Skeletal muscle tissue (tissue), 4 donors: ENCODE measurements around the gene CXorf65. TPM values are rescaled to one million over a fixed set of nuclear protein-coding genes. Genes with fewer than 3 reads are reported as not detected.

Experiments used
- H3K27ac ChIP-seq: one replicate; pipeline ENCODE4 v1.7.0; 2013; ENCODE audit warnings: mild to moderate bottlenecking, low read depth, low read length, inconsistent platforms
- H3K27me3 ChIP-seq, 3 donors: one replicate each; pipeline ENCODE4 v1.7.0; 2013; ENCODE audit warnings: low read length in 3 of 3; ENCODE audit not compliant: control insufficient read depth in 3 of 3, insufficient read depth in 3 of 3
- H3K36me3 ChIP-seq, 3 donors: one replicate each; pipeline ENCODE4 v1.7.0; 2013; ENCODE audit warnings: low read length in 3 of 3; ENCODE audit not compliant: control insufficient read depth in 3 of 3, insufficient read depth in 3 of 3
- H3K4me1 ChIP-seq, 3 donors: one replicate each; pipeline ENCODE4 v1.7.0; 2013; ENCODE audit warnings: low read length in 3 of 3, mild to moderate bottlenecking in 3 of 3; ENCODE audit not compliant: control insufficient read depth in 3 of 3, insufficient read depth in 3 of 3
- H3K4me3 ChIP-seq, 3 donors: one replicate each; pipeline ENCODE4 v1.7.0; 2013; ENCODE audit warnings: low read length in 3 of 3
- H3K9ac ChIP-seq, 3 donors: one replicate each; pipeline ENCODE4 v1.7.0; 2013; ENCODE audit warnings: low read length in 3 of 3, mild to moderate bottlenecking in 3 of 3, moderate library complexity in 2 of 3, low read depth in 1 of 3
- H3K9me3 ChIP-seq, 3 donors: one replicate each; pipeline ENCODE4 v1.7.0; 2013; ENCODE audit warnings: low read length in 3 of 3; ENCODE audit not compliant: control insufficient read depth in 3 of 3
- total RNA-seq: library from RNA; depleted of rRNA; stranded (reverse); fragments of >200 nt; gene quantifications from one replicate; pipeline ENCODE4 v1.2.3, GENCODE V29; 2014
- donor health status: Osteomylitis.

The CXorf65 gene
- total RNA-seq, 1 donor from 2014 or later = not detected

GRCh38 chrX:71128915-71129765 lies 22.6 kb upstream of the CXorf65 start:
- Histone ChIP-seq H3K9me3 (no peaks in the 10 kb centered on the region), H3K4me3 (no peak overlapping the region), H3K27ac (no peak overlapping the region), H3K4me1 (no peaks in the 10 kb centered on the region), H3K36me3 (peaks cover 64 to 83% (median 76%) of the 10 kb centered on the region in 3 donors), H3K27me3 (peaks cover 0 to 4% (median 0%) of the 10 kb centered on the region in 3 donors), H3K9ac (no peak overlapping the region)

DNA sequence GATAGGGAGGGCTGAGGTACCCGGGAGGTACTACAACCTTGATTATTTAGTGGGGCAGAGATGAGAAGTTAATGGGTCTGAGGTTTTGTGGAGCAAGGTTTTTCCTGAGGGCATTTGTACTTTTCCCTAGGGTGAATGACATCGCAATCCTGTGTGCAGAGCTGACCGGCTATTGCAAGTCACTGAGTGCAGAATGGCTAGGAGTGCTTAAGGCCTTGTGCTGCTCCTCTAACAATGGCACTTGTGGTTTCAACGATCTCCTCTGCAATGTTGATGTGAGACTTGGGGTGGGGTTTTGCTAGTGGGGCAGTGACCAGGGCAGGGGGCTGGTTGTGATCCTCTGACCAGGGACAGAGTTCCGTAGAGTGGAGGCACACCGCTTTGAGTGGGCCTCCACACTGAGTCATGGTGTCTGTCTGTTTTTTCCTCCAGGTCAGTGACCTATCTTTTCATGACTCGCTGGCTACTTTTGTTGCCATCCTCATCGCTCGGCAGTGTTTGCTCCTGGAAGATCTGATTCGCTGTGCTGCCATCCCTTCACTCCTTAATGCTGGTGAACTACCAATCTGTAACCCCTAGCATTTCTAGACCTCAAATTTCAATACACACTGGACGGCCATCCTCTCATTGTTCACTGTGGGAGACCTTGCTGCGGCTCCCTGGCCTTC lies 21.8 kb upstream of the CXorf65 start:
- H3K9me3 ChIP-seq = no peaks in the 10 kb centered on the region
- peaks cover 0 to 4% (median 0%) of the 10 kb centered on the region in 3 donors for H3K27me3 ChIP-seq
- H3K4me3 ChIP-seq = no peak overlapping the region
- H3K4me1 ChIP-seq = no peaks in the 10 kb centered on the region
- no peak overlapping the region for H3K27ac ChIP-seq
- H3K36me3 ChIP-seq = peaks cover 69 to 88% (median 83%) of the 10 kb centered on the region in 3 donors
- H3K9ac ChIP-seq = no peak overlapping the region

DNA sequence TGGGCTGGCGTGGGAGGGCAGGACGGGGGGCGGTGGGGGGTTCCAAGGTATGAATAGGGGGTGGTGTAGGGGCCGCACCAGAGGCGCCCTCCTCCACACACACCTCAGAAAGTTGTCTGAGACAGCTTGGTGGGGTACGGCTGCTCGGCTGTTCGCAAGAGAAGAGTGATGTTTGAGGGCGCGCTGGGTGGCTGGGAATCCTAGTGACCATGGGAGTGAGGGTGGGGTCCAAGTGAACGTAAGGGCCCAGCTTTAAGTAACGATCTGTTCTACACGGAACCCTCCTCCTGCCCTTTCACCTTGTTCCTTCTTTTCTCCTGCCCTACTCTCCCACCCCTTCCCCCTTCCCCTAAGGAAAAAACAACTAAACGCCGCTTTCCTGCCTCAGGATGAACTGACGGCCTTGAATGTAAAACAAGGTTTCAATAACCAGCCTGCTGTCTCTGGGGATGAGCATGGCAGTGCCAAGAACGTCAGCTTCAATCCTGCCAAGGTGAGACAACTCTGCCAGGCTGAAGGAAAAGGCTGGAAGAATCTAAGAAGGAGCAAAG lies 12.5 kb upstream of the CXorf65 start:
- Histone ChIP-seq H3K9me3 (peaks cover 0 to 2% (median 0%) of the 10 kb centered on the region in 3 donors), H3K9ac (peak overlapping the region; percentile 72 to 82 (median 74)), H3K27me3 (no peaks in the 10 kb centered on the region)

DNA sequence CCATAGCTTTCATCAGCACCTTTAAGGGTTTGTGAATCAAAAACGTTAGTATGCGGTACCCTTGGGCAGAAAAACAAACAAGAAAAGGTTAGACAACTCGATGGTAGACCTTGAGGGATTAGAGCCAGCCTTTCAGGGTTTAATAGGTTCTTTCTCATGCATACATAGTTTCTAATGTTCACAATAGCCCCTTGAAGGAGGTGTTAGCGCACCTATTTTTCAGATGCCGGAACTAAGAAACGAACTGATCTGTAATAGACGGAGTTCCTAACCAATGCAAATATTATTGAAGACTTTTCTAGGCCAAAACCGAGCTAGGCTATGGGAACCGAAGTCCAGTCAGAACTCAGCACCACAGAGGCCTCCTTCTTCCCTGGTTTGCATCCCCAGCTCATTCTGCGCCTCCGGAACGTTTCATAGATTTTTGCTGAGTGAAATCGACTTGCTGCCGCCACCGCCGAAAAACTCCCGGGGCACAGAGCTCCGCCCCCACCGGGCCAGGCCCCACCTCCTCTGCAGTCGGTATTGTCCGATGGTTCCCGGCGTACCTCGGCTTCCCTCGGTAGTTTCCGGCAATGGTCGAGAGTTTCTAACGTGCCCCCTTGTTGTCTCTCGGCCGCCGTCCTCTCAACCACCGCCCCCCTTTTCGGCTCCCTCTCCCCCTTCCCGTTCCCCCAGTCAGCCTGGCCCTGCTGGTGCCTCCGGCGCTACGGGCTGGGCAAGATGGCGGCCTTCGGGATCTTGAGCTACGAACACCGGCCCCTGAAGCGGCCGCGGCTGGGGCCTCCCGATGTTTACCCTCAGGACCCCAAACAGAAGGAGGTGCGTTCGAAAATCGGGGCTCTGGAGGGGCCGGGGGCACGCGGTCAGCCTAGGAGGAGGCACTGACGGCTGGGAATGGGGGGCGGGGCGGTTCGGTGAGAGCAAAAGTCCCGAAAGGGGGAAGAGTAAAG lies 11.8 kb upstream of the CXorf65 start, which contains the start of gene MED12:
TSS of gene MED12 (plus strand) at position 565 of the 953 bp plus-strand sequence. CDS start at position 724, 159 bp downstream.
- Histone ChIP-seq H3K9ac (peak within 1 kb of the TSS; percentile 74 to 82 (median 80)), H3K27ac (peak within 1 kb of the TSS; percentile 80), H3K4me1 (peaks cover 6 to 13% (median 10%) of the 10 kb centered on the region in 3 donors), H3K4me3 (peak within 1 kb of the TSS; percentile 60 to 82 (median 75)), H3K27me3 (no peaks in the 10 kb centered on the region), H3K9me3 (peaks cover 0 to 2% (median 0%) of the 10 kb centered on the region in 3 donors), H3K36me3 (peaks cover 26 to 31% (median 28%) of the 10 kb centered on the region in 3 donors)

More for the DNA sequence above, 12.5 kb upstream of the CXorf65 start:
- Histone ChIP-seq H3K4me3 (peak overlapping the region; percentile 60 to 82 (median 75)), H3K4me1 (peaks cover 6 to 13% (median 10%) of the 10 kb centered on the region in 3 donors), H3K36me3 (peaks cover 33 to 36% (median 36%) of the 10 kb centered on the region in 3 donors), H3K27ac (peak overlapping the region; percentile 80)

DNA sequence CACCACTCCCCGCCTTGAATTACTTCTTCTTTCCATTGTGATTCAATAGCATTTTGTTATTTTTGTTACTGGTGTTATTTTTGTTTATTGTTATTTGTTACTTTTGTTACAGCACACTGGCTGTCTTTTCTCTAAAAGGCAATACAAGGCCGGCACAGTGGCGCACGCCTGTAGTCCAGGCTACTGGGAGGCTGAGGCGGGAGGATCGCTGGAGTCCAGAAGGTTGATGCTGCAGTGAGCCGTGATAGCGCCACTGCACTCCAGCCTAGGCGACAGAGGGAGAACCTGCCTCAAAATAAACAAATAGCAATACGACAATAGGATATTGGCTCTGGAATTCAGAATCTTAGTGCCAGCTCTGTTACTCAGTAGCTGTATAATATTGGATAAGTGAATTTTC lies 10.8 kb upstream of the CXorf65 start:
- Histone ChIP-seq H3K4me1 (peaks cover 6 to 13% (median 10%) of the 10 kb centered on the region in 3 donors), H3K36me3 (peaks cover 16 to 21% (median 18%) of the 10 kb centered on the region in 3 donors), H3K27me3 (no peaks in the 10 kb centered on the region), H3K9ac (no peak overlapping the region), H3K27ac (no peak overlapping the region), H3K4me3 (peak overlapping the region in 1 of 3 donors; percentile 20), H3K9me3 (peaks cover 0 to 2% (median 0%) of the 10 kb centered on the region in 3 donors)

- no peak overlapping the region for H3K9ac ChIP-seq
- no peak overlapping the region for H3K27ac ChIP-seq
- no peaks in the 10 kb centered on the region for H3K9me3 ChIP-seq
- H3K36me3 ChIP-seq = no peaks in the 10 kb centered on the region
- H3K4me1 ChIP-seq = no peaks in the 10 kb centered on the region
- H3K27me3 ChIP-seq = peaks cover 0 to 5% (median 0%) of the 10 kb centered on the region in 3 donors
- H3K4me3 ChIP-seq = no peak overlapping the region
Measured at GRCh38 chrX:71111921-71112431, 5.4 kb upstream of the CXorf65 start.

DNA sequence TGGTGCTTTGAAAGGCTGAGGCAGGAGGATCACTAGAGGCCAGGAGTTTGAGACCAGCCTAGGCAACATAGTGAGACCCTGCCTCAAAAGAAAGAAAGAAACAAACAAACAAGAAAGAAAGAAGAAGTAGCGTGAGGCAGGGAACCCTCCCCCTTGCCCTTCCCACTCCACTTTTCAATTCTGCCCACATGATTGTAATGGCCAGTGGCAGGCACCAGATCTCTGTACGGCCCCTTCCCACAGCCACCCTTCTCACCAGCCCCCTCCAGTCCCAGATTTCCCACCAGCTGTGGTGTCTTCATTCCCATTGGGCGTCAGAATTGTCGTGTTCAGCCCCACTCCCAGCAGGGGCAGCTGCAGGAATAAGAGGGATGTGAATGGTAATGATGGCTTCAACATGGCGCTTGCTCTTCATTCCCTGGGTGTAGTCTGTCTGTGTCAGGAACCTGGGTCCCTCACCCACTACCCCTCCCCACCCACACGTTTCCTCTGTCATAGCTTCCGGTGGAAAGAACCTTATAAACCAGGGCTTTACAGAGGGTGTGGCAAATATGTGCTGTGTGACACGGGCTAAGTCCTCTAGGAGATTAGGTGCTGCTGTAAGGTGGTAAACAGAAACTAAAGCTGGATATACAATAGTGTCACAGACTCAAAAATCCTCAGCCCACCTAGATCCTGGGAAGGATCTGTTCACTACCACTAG lies 4.8 kb upstream of the CXorf65 start, which contains the start of gene IL2RG:
TSS of gene IL2RG (minus strand) at position 437 of the 703 bp plus-strand sequence. CDS start at position 399, 38 bp downstream.
- H3K36me3 ChIP-seq = no peaks in the 10 kb centered on the region
- no peak within 1 kb of the TSS for H3K27ac ChIP-seq
- H3K9me3 ChIP-seq = no peaks in the 10 kb centered on the region
- no peak within 1 kb of the TSS for H3K9ac ChIP-seq
- H3K27me3 ChIP-seq = peaks cover 0 to 5% (median 0%) of the 10 kb centered on the region in 3 donors
- H3K4me3 ChIP-seq = no peak within 1 kb of the TSS
- no peaks in the 10 kb centered on the region for H3K4me1 ChIP-seq

DNA sequence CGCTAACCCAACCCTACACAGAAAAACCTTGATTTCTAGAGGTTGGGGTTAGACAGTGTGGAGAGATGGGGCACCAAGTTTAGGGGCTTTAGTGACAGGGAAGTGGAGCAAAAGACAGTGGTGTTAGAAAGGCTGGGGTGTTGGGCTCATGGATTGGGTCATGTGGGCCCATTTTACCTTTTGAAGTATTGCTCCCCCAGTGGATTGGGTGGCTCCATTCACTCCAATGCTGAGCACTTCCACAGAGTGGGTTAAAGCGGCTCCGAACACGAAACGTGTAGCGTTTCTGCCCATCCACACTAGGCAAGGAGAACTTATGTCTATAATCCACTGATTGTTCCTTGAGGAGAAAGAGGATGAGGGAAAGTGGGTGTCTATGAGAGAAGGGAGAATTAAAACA lies 2.5 kb upstream of the CXorf65 start:
- no peak overlapping the region for H3K4me3 ChIP-seq
- H3K9ac ChIP-seq = no peak overlapping the region
- H3K27ac ChIP-seq = no peak overlapping the region
- no peaks in the 10 kb centered on the region for H3K9me3 ChIP-seq
- H3K36me3 ChIP-seq = no peaks in the 10 kb centered on the region
- peaks cover 0 to 5% (median 0%) of the 10 kb centered on the region in 3 donors for H3K27me3 ChIP-seq
- no peaks in the 10 kb centered on the region for H3K4me1 ChIP-seq
